Spleen (tissue), 11 donors: Measurements from ENCODE around the gene SEC14L2. TPM values are rescaled to one million over a fixed set of nuclear protein-coding genes. Genes with fewer than 3 reads are reported as not detected.

Experiments
- DNase-seq: peaks from one replicate; pipeline ENCODE4 v3.0.0-alpha.2; 2020
- H3K27ac ChIP-seq, 8 donors: fragments of 200-600 bp; sonication (generic) in 7 of 8; 1 replicate in 4 of 8; 2 replicates in 4 of 8; pipeline versions ENCODE4 v1.5.0 to v1.8.0; 2016 to 2021; ENCODE audit warnings: inconsistent platforms in 4 of 8, mild to moderate bottlenecking in 4 of 8, moderate library complexity in 1 of 8
- H3K27me3 ChIP-seq, 7 donors: fragments of 200-600 bp; sonication (generic) in 6 of 7; replicated peaks in 1 of 7; 1 replicate in 4 of 7; 2 replicates in 3 of 7; pipeline versions ENCODE4 v1.5.0 to v1.8.0; 2016 to 2021; ENCODE audit warnings: inconsistent platforms in 3 of 7, mild to moderate bottlenecking in 1 of 7
- H3K36me3 ChIP-seq, 6 donors: fragments of 200-600 bp; sonication (generic) in 5 of 6; 1 replicate in 4 of 6; 2 replicates in 2 of 6; pipeline versions ENCODE4 v1.5.0 to v1.8.0; 2016 to 2021; ENCODE audit warnings: inconsistent platforms in 2 of 6
- H3K4me1 ChIP-seq, 6 donors: fragments of 200-600 bp; sonication (generic) in 5 of 6; 1 replicate in 3 of 6; 2 replicates in 3 of 6; pipeline versions ENCODE4 v1.5.0 to v1.8.0; 2016 to 2021; ENCODE audit warnings: inconsistent platforms in 3 of 6
- H3K4me3 ChIP-seq, 8 donors: fragments of 200-600 bp; sonication (generic) in 7 of 8; 1 replicate in 4 of 8; 2 replicates in 4 of 8; pipeline versions ENCODE4 v1.5.0 to v1.8.0; 2016 to 2021; ENCODE audit warnings: inconsistent platforms in 4 of 8, mild to moderate bottlenecking in 4 of 8, moderate library complexity in 2 of 8
- H3K9me3 ChIP-seq, 8 donors: fragments of 200-600 bp; sonication (generic) in 7 of 8; 1 replicate in 4 of 8; 2 replicates in 4 of 8; pipeline versions ENCODE4 v1.5.0 to v1.8.0; 2016 to 2021; ENCODE audit warnings: inconsistent platforms in 4 of 8
- POLR2A ChIP-seq, 3 donors: fragments of 450-650 bp; IDR thresholded peaks; one replicate each; pipeline ENCODE4 v1.5.1; 2017; ENCODE audit warnings: antibody characterized with exemption in 3 of 3, mild to moderate bottlenecking in 1 of 3
- POLR2AphosphoS5 ChIP-seq, 3 donors: sonication (generic); formaldehyde crosslinking; IDR thresholded peaks; one replicate each; pipeline ENCODE4 v1.5.1; 2017; ENCODE audit warnings: antibody characterized with exemption in 3 of 3
- WGBS, 5 donors: extraction: QIAGEN DNeasy Blood & Tissue Kit in 3 of 5; methylation state at CpG; one replicate each; pipeline versions ENCODE4 v1.1.5 to v1.1.7; 2013 to 2018; 5-methylcytosine and 5-hydroxymethylcytosine counted together
- intact Hi-C: fragments of 100-400 bp; cut with DNase I; formaldehyde crosslinking; loops from one replicate; pipeline ENCODE4 v1.15.0; 2023; ENCODE audit warnings: low total_unique reads
- polyA plus RNA-seq, 3 donors: library from polyadenylated mRNA; stranded (reverse); fragments of 200-250 nt; gene quantifications; one replicate each; pipeline ENCODE4 v1.2.1, GENCODE V29; 2013
- total RNA-seq, 7 donors: library from RNA; depleted of rRNA in 3 of 7; stranded (reverse); fragments of >200 nt in 3 of 7; fragmentation: NEBNext Ultra II Directional in 4 of 7; extraction: Animal tissue kit (Norgen Biotek cat#: 25700) in 4 of 7; gene quantifications; one replicate each; pipeline versions ENCODE4 v1.1.0 to v1.2.1, GENCODE V29; 2016 to 2021
- TF ChIP-seq, protein P1 (sequence below), 11 experiments: fragments of 200-600 bp in 7 of 11; fragments of 450-650 bp in 4 of 11; sonication (generic) in 4 of 11; IDR thresholded peaks in 8 of 11; conservative IDR thresholded peaks in 3 of 11; 1 replicate in 7 of 11; 2 replicates in 4 of 11; pipeline versions ENCODE4 v1.4.0 to v1.8.0; 2016 to 2021; ENCODE audit warnings: antibody characterized with exemption in 11 of 11, inconsistent platforms in 4 of 11, mild to moderate bottlenecking in 1 of 11
- donor health status: healthy with polysubstance abuse.
- donor health status: DM: no; HTN: no; CAD: no; lungs with moderate emphysema.
- donor health status: DM: no; HTN: no; CAD: no.
- donor health status: Bipolar disorder and iron deficiency.
- donor health status: healthy.
- donor health status: DM: no; HTN: no; CAD: no.
- donor health status: DM: yes; HTN: yes; CAD: no.

SEC14L2 gene
- total and polyA plus RNA-seq, 10 donors = 0.52 to 6.1 (median 1.7) TPM

DNA sequence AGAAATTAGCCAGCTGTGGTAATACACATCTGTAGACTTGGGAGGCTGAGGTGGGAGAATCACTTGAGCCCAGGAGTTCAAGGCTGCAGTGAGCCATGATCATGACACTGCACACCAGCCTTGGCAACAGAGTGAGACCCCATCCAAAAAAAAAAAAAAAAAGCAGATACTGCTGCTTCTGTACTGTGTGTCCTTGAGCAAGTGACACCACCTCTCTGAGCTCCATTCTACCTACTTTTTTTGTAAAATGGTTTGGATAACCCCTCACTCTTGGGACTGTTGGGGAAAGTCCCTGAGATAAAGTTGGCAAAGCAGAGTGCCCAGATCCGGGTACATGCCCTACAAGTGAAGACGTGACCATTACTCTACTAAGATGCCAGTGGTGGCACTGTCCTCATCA is 72.3 kb downstream of the SEC14L2 start:
- Histone ChIP-seq H3K27me3 (peaks cover 0 to 40% (median 0%) of the 10 kb centered on the region in 7 donors), H3K4me3 (no peak overlapping the region), H3K36me3 (no peaks in the 10 kb centered on the region), H3K27ac (no peak overlapping the region), H3K9me3 (no peaks in the 10 kb centered on the region), H3K4me1 (no peaks in the 10 kb centered on the region)
- TF ChIP-seq POLR2A (IDR thresholded peaks at IDR 0.05) (no peak), POLR2AphosphoS5 (IDR thresholded peaks at IDR 0.05) (no peak)
- TF ChIP-seq, protein P1, sequence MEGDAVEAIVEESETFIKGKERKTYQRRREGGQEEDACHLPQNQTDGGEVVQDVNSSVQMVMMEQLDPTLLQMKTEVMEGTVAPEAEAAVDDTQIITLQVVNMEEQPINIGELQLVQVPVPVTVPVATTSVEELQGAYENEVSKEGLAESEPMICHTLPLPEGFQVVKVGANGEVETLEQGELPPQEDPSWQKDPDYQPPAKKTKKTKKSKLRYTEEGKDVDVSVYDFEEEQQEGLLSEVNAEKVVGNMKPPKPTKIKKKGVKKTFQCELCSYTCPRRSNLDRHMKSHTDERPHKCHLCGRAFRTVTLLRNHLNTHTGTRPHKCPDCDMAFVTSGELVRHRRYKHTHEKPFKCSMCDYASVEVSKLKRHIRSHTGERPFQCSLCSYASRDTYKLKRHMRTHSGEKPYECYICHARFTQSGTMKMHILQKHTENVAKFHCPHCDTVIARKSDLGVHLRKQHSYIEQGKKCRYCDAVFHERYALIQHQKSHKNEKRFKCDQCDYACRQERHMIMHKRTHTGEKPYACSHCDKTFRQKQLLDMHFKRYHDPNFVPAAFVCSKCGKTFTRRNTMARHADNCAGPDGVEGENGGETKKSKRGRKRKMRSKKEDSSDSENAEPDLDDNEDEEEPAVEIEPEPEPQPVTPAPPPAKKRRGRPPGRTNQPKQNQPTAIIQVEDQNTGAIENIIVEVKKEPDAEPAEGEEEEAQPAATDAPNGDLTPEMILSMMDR (IDR thresholded peaks at IDR 0.05 in 8 of 11, conservative IDR thresholded peaks at IDR 0.05 in 3 of 11) = no peak
- 39 to 85% (median 63%) methylated on average over 2 of the region's 2 CpGs for WGBS, 5 donors
- intact Hi-C loops = no loop called here
- DNase-seq = no peak

DNA sequence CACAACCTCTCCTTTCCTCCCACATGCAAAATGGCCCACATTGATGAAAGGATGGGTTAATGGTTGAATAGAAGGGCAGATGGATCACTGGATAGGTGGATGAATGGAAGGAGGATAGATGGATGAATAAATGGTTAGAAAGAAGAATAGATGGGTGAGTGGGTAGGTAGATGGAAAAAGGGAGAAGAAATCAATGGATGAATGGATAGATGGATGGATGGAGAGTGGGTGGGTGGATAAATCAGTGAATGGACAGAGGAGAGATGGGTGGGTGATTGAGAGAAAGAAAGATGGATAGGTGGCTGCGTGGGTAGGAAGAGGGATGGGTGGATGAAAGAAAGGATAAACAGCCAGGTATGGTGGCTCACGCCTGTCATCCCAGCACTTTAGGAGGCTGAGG is 73.8 kb downstream of the SEC14L2 start:
- H3K4me3 ChIP-seq = no peak overlapping the region
- intact Hi-C loops = no loop called here
- no peaks in the 10 kb centered on the region for H3K9me3 ChIP-seq
- H3K36me3 ChIP-seq = no peaks in the 10 kb centered on the region
- WGBS, 5 donors = 82 to 91% (median 85%) methylated on average over 2 of the region's 2 CpGs
- TF ChIP-seq, protein P1 (IDR thresholded peaks at IDR 0.05 in 8 of 11, conservative IDR thresholded peaks at IDR 0.05 in 3 of 11) = no peak
- TF ChIP-seq POLR2A (IDR thresholded peaks at IDR 0.05) = no peak
- no peak for TF ChIP-seq POLR2AphosphoS5 (IDR thresholded peaks at IDR 0.05)
- H3K27ac ChIP-seq = no peak overlapping the region
- no peak for DNase-seq
- no peaks in the 10 kb centered on the region for H3K4me1 ChIP-seq
- peaks cover 0 to 47% (median 0%) of the 10 kb centered on the region in 7 donors for H3K27me3 ChIP-seq

DNA sequence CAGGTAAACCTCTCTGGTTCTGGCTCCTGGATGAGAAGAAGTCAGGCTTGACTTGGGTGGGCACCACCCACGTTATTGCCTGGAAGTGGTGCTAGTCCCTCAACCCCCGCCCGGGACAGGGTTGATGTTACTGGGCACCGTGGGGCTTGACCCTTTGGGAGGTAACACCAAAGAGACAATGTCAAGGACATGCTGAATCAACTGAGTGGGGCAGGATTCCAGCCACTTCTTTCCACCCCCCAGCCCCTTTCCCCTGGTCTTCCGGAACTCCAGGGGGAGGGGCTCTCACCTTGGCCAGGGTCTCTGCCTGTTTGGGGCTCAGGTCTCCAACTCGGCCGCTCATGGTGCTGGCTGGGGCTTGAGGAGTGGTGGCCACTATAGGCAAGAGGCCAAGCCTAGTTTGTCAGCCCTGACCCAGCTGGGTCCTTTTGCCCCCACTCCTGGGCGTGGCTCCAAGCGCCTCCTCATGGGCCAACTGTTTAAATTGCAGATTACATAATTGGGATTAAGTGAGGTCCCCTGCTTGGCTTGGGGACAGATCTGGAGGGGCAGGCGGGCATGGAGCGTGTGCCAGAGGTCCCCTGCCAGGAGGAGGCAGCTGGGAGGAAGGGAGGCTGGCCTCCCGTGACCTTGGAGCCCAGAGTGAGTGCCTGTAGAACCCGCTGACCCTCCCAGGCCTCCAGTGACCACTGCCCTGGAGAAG is 74.9 kb downstream of the SEC14L2 start, which contains the start of gene SEC14L3:
SEC14L3 (minus strand) TSS at position 402 of the 703 bp plus-strand sequence; CDS start at position 343, 59 bp downstream.
- whole genome bisulfite sequencing, 5 donors = 63 to 77% (median 63%) methylated on average over 12 to 13 of the region's 13 CpGs
- H3K4me3 ChIP-seq = no peak within 1 kb of the TSS
- H3K9me3 ChIP-seq = no peaks in the 10 kb centered on the region
- peaks cover 0 to 47% (median 0%) of the 10 kb centered on the region in 7 donors for H3K27me3 ChIP-seq
- no peak for TF ChIP-seq POLR2AphosphoS5 (IDR thresholded peaks at IDR 0.05)
- no peak for TF ChIP-seq POLR2A (IDR thresholded peaks at IDR 0.05)
- TF ChIP-seq, protein P1 (IDR thresholded peaks at IDR 0.05 in 8 of 11, conservative IDR thresholded peaks at IDR 0.05 in 3 of 11) = no peak
- H3K4me1 ChIP-seq = no peaks in the 10 kb centered on the region
- no peak for DNase-seq
- intact Hi-C loops = no loop called here
- no peak within 1 kb of the TSS for H3K27ac ChIP-seq
- H3K36me3 ChIP-seq = no peaks in the 10 kb centered on the region

DNA sequence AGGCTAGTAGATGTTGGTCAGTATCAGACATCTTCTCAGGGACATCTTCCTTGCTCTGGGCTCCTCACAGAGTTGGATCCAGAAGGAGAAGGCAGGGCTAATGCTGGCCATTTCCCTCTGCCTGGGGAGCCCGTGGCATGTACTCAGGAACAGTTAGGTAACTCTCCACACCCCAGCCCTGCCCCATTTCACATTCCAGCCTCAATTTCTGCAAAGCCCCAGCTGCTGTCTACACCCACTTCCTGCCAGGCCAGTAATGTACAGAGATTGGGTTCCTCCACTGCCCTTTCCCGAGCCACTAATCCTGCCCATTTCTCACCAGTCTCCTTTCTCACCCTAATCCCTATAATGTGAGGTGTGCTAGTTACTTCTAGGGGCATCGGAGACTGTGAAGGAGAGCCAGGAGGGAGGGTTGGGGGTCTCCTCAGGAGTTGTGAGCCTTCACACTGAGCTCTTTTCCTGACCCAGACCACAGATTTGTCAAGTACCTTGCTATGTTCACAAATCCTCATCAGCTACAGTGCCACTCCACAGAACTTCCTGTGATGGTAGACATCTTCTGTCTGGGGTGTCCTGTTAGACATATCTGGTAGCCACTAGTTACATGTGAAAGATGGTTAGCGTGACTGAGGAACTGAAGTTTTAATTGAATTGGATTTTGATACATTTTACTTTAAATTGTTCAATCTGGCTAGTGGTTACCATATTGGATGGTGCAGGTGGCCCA is 76.3 kb downstream of the SEC14L2 start:
- Histone ChIP-seq H3K36me3 (no peaks in the 10 kb centered on the region), H3K9me3 (no peaks in the 10 kb centered on the region), H3K27ac (no peak overlapping the region), H3K4me1 (no peaks in the 10 kb centered on the region), H3K27me3 (peaks cover 0 to 52% (median 0%) of the 10 kb centered on the region in 7 donors), H3K4me3 (no peak overlapping the region)
- DNase-seq = no peak
- intact Hi-C loops = no loop called here
- TF ChIP-seq POLR2AphosphoS5 (IDR thresholded peaks at IDR 0.05) (no peak), POLR2A (IDR thresholded peaks at IDR 0.05) (no peak)
- TF ChIP-seq, protein P1 (IDR thresholded peaks at IDR 0.05 in 8 of 11, conservative IDR thresholded peaks at IDR 0.05 in 3 of 11) = no peak
- 61 to 74% (median 63%) methylated on average over 4 of the region's 4 CpGs for WGBS, 5 donors
